A673 (cell line): Measurements from ENCODE around the gene ACSS2. TPM values are rescaled to one million over a fixed set of nuclear protein-coding genes. Genes with fewer than 3 reads are reported as not detected.

Experiments
- BruUV-seq: library from RNA; stranded (reverse); fragments of 400-500 nt; replicated peaks from 2 replicates; lab custom pipeline; 2021; lab: Mats Ljungman, UMichigan
- CTCF ChIA-PET: fragments of 300-600 bp; sonication (Branson Sonifier 250); formaldehyde crosslinking; loops from one replicate; lab custom pipeline; 2022; ENCODE audit warnings: antibody characterized with exemption; lab: Charles Lee
- POLR2A ChIA-PET: fragments of 300-600 bp; sonication (Branson Sonifier 250); formaldehyde crosslinking; loops from one replicate; lab custom pipeline; 2022; ENCODE audit warnings: antibody characterized with exemption; ENCODE audit not compliant: low non-redundant PET; lab: Charles Lee
- DNase-seq: peaks from one replicate; pipeline ENCODE4 v3.0.0-alpha.2; 2015; ENCODE audit warnings: low spot score
- H3K27ac ChIP-seq: fragments of 200-600 bp; sonication (generic); 2 replicates; pipeline ENCODE4 v1.5.1; 2016; ENCODE audit warnings: mixed run types, low read depth, mild to moderate bottlenecking, mixed read lengths, antibody characterized with exemption, low read length; ENCODE audit not compliant: poor library complexity, severe bottlenecking
- H3K27me3 ChIP-seq: fragments of 200-600 bp; sonication (generic); replicated peaks from 2 replicates; pipeline ENCODE4 v1.6.1; 2017; ENCODE audit warnings: mixed run types, low read depth, mild to moderate bottlenecking, mixed read lengths, antibody characterized with exemption, low read length; ENCODE audit not compliant: insufficient read depth, poor library complexity
- H3K36me3 ChIP-seq: fragments of 200-600 bp; sonication (generic); 2 replicates; pipeline ENCODE4 v1.6.1; 2016; ENCODE audit warnings: mixed run types, mild to moderate bottlenecking, mixed read lengths, antibody characterized with exemption, low read length; ENCODE audit not compliant: insufficient read depth, poor library complexity, severe bottlenecking
- H3K4me1 ChIP-seq: fragments of 200-600 bp; sonication (generic); 2 replicates; pipeline ENCODE4 v1.6.1; 2017; ENCODE audit warnings: mixed run types, mild to moderate bottlenecking, mixed read lengths, antibody characterized with exemption, low read length; ENCODE audit not compliant: insufficient read depth, poor library complexity, severe bottlenecking
- H3K4me3 ChIP-seq: fragments of 200-600 bp; sonication (generic); 2 replicates; pipeline ENCODE4 v1.5.1; 2016; ENCODE audit warnings: low read depth, mixed run types, mild to moderate bottlenecking, mixed read lengths, low read length; ENCODE audit not compliant: poor library complexity, severe bottlenecking
- H3K9me3 ChIP-seq: fragments of 200-600 bp; sonication (generic); 2 replicates; pipeline ENCODE4 v1.6.1; 2016; ENCODE audit warnings: mixed run types, low read depth, mild to moderate bottlenecking, mixed read lengths, antibody characterized with exemption, low read length; ENCODE audit not compliant: poor library complexity, severe bottlenecking
- EZH2 ChIP-seq: fragments of 200-600 bp; sonication (generic); IDR thresholded peaks from 2 replicates; pipeline ENCODE4 v1.6.1; 2017; ENCODE audit warnings: borderline replicate concordance, low read depth, mild to moderate bottlenecking, mixed read lengths, antibody characterized with exemption, low read length; ENCODE audit not compliant: poor library complexity, severe bottlenecking
- intact Hi-C: fragments of 100-400 bp; cut with micrococcal nuclease; formaldehyde crosslinking; loops from one replicate; pipeline ENCODE4 v1.10.0; 2022; ENCODE audit not compliant: unreplicated experiment
- total RNA-seq: library from RNA; stranded (reverse); gene quantifications from 2 replicates; pipeline ENCODE4 v1.2.3, GENCODE V29; 2021
- TF ChIP-seq, protein P1 (sequence below): fragments of 300-800, 200-600 bp; sonication (generic); conservative IDR thresholded peaks from 2 replicates; pipeline ENCODE4 v1.5.1; 2017; ENCODE audit warnings: low read depth, mild to moderate bottlenecking, antibody characterized with exemption, low read length, moderate library complexity, mixed read lengths

Gene ACSS2
- total RNA-seq, 1 experiment from 2014 or later: 28.7 TPM

- no TSS peak for BruUV-seq
- DNase-seq: no peak
- ChIA-PET CTCF (no interaction called here), POLR2A (no interaction called here)
- TF ChIP-seq EZH2: no peak
- TF ChIP-seq, protein P1, sequence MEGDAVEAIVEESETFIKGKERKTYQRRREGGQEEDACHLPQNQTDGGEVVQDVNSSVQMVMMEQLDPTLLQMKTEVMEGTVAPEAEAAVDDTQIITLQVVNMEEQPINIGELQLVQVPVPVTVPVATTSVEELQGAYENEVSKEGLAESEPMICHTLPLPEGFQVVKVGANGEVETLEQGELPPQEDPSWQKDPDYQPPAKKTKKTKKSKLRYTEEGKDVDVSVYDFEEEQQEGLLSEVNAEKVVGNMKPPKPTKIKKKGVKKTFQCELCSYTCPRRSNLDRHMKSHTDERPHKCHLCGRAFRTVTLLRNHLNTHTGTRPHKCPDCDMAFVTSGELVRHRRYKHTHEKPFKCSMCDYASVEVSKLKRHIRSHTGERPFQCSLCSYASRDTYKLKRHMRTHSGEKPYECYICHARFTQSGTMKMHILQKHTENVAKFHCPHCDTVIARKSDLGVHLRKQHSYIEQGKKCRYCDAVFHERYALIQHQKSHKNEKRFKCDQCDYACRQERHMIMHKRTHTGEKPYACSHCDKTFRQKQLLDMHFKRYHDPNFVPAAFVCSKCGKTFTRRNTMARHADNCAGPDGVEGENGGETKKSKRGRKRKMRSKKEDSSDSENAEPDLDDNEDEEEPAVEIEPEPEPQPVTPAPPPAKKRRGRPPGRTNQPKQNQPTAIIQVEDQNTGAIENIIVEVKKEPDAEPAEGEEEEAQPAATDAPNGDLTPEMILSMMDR: no peak
- no peaks in the 10 kb centered on the region for H3K9me3 ChIP-seq
- H3K36me3 ChIP-seq: peaks cover 22% of the 10 kb centered on the region
- H3K27me3 ChIP-seq: no peaks in the 10 kb centered on the region
- no peak overlapping the region for H3K27ac ChIP-seq
- intact Hi-C loops: no loop called here
- H3K4me1 ChIP-seq: no peaks in the 10 kb centered on the region
- H3K4me3 ChIP-seq: no peak overlapping the region
Observed at GRCh38 chr20:34888468-34888867, 12.1 kb downstream of the ACSS2 start.

GRCh38 chr20:34891166-34892062, 15.0 kb downstream of the ACSS2 start:
- Histone ChIP-seq H3K36me3 (peaks cover 5% of the 10 kb centered on the region), H3K27ac (no peak overlapping the region), H3K27me3 (no peaks in the 10 kb centered on the region), H3K4me1 (no peaks in the 10 kb centered on the region), H3K4me3 (no peak overlapping the region), H3K9me3 (no peaks in the 10 kb centered on the region)
- intact Hi-C loops: no loop called here
- ChIA-PET CTCF (no interaction called here), POLR2A (no interaction called here)
- DNase-seq: no peak
- no peak for TF ChIP-seq EZH2
- TF ChIP-seq, protein P1: no peak
- BruUV-seq: no TSS peak

DNA sequence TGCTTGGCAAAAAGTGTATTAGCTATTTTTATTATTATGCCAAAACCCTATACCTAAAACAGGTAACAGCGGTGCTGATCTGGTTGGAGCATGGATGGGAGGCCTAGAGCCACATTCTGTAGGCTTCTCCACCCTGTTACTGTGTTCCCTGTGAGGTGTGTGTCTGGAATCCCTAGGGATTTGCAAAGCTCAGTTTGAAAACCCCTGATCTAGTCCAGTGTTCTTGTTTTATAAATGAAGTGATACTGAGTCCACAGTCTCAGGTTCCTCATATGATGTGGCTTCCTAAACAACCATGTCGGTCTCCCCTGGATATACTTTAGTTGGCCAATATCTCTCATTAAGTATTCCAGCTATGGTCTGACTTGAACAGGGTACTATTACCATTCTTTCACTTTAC, 16.3 kb downstream of the ACSS2 start:
- Histone ChIP-seq H3K4me3 (no peak overlapping the region), H3K36me3 (no peaks in the 10 kb centered on the region), H3K27me3 (no peaks in the 10 kb centered on the region), H3K9me3 (no peaks in the 10 kb centered on the region), H3K27ac (no peak overlapping the region), H3K4me1 (no peaks in the 10 kb centered on the region)
- TF ChIP-seq, protein P1: no peak
- no peak for TF ChIP-seq EZH2
- intact Hi-C loops: no loop called here
- ChIA-PET POLR2A (interaction anchor here (0.6 kb wide), 1 partner anchor 395 kb away, joined by 4 read pairs; no protein-coding TSS in a partner anchor), CTCF (no interaction called here)
- no peak for DNase-seq
- BruUV-seq: no TSS peak
